GM19239 (cell line): ENCODE data around the gene CAND2.

Source experiments
- DNase-seq: peaks from one replicate; pipeline ENCODE4 v3.0.0; 2011; ENCODE audit warnings: low spot score; ENCODE audit not compliant: insufficient read length
- FAIRE-seq: peaks from 2 replicates; lab custom pipeline; 2011; peaks lifted over from hg19 to GRCh38; lab: Jason Lieb, UNC

Gene CAND2

GRCh38 chr3:12798559-12799179, 2.2 kb downstream of the CAND2 start:
- no peak for FAIRE-seq

GRCh38 chr3:12799525-12800440, 3.3 kb downstream of the CAND2 start:
- DNase-seq (no peak), FAIRE-seq (no peak)

More at GRCh38 chr3:12798559-12799179, 2.2 kb downstream of the CAND2 start:
- DNase-seq, result no peak

- no peak for FAIRE-seq
- DNase-seq, result no peak
These were observed 6.9 kb downstream of the CAND2 start for GRCh38 chr3:12803371-12803770.

- no peak for FAIRE-seq
- no peak for DNase-seq
These were observed 10.6 kb downstream of the CAND2 start for GRCh38 chr3:12807066-12807465.

GRCh38 chr3:12807601-12808359, 11.3 kb downstream of the CAND2 start:
- FAIRE-seq, result no peak
- no peak for DNase-seq

GRCh38 chr3:12808587-12808986, 12.1 kb downstream of the CAND2 start:
- FAIRE-seq (no peak), DNase-seq (no peak)

- FAIRE-seq, result no peak
- no peak for DNase-seq
These were observed 12.5 kb downstream of the CAND2 start for GRCh38 chr3:12809001-12809400.

GRCh38 chr3:12809435-12809834, 13.0 kb downstream of the CAND2 start:
- no peak for DNase-seq

GRCh38 chr3:12810013-12810780, 13.7 kb downstream of the CAND2 start:
- DNase-seq (peak; percentile 97), FAIRE-seq (peak; percentile 91)

More at GRCh38 chr3:12809435-12809834, 13.0 kb downstream of the CAND2 start:
- FAIRE-seq, result no peak

GRCh38 chr3:12810961-12811360, 14.5 kb downstream of the CAND2 start:
- no peak for FAIRE-seq

GRCh38 chr3:12812812-12813211, 16.3 kb downstream of the CAND2 start:
- FAIRE-seq (no peak), DNase-seq (no peak)

More at GRCh38 chr3:12810961-12811360, 14.5 kb downstream of the CAND2 start:
- DNase-seq, result no peak

GRCh38 chr3:12813967-12814366, 17.5 kb downstream of the CAND2 start:
- FAIRE-seq (no peak), DNase-seq (no peak)

- DNase-seq, result no peak
- FAIRE-seq, result no peak
These were observed 18.6 kb downstream of the CAND2 start for GRCh38 chr3:12815078-12815477.

GRCh38 chr3:12815719-12816118, 19.2 kb downstream of the CAND2 start:
- FAIRE-seq, result no peak

GRCh38 chr3:12816521-12817342, 20.3 kb downstream of the CAND2 start:
- DNase-seq (no peak), FAIRE-seq (no peak)

More at GRCh38 chr3:12815719-12816118, 19.2 kb downstream of the CAND2 start:
- DNase-seq, result no peak

GRCh38 chr3:12817343-12817710, 20.8 kb downstream of the CAND2 start:
- DNase-seq (no peak), FAIRE-seq (no peak)

- no peak for DNase-seq
- no peak for FAIRE-seq
These were observed 21.8 kb downstream of the CAND2 start for GRCh38 chr3:12818273-12818672.

- no peak for FAIRE-seq
- no peak for DNase-seq
These were observed 22.3 kb downstream of the CAND2 start for GRCh38 chr3:12818773-12819172.

GRCh38 chr3:12822725-12823373, 26.4 kb downstream of the CAND2 start:
- FAIRE-seq (no peak), DNase-seq (no peak)
